ENCODE data around the gene IP6K1. TPM values are rescaled to one million over a fixed set of nuclear protein-coding genes. Genes with fewer than 3 reads are reported as not detected.

The IP6K1 gene
- total RNA-seq, 1 experiment from 2014 or later, result 32.2 TPM

GRCh38 chr3:49786357-49787181 lies at the start of gene IP6K1 (continued):
- TF ChIP-seq ZMAT4 (CRISPR knock-in tag; IDR thresholded peaks at IDR 0.05), result no peak
- no peak for TF ChIP-seq ZNF671 (CRISPR knock-in tag; IDR thresholded peaks at IDR 0.05)
- no peak for TF ChIP-seq ZNF121 (CRISPR knock-in tag; IDR thresholded peaks at IDR 0.05)
- no peak; the same call in 1 of the 2 replicates for TF ChIP-seq ZNF532 (CRISPR knock-in tag; IDR thresholded peaks at IDR 0.05; ENCODE audit: borderline replicate concordance)
- no peak for TF ChIP-seq ATF6 (CRISPR knock-in tag; IDR thresholded peaks at IDR 0.05)
- TF ChIP-seq ZNF512 (CRISPR knock-in tag; IDR thresholded peaks at IDR 0.05; ENCODE audit: borderline replicate concordance), result no peak
- peak; percentile 78; the same call in 1 of the 2 replicates for TF ChIP-seq ZNF138 (CRISPR knock-in tag; conservative IDR thresholded peaks at IDR 0.05)
- no peak for TF ChIP-seq ZBTB43 (CRISPR knock-in tag; IDR thresholded peaks at IDR 0.05)
- no peak for TF ChIP-seq PRDM15 (CRISPR knock-in tag; IDR thresholded peaks at IDR 0.05)
- TF ChIP-seq OVOL2 (CRISPR knock-in tag; IDR thresholded peaks at IDR 0.05; ENCODE audit: borderline replicate concordance), result no peak
- no peak for TF ChIP-seq PREB (CRISPR knock-in tag; IDR thresholded peaks at IDR 0.05; ENCODE audit: borderline replicate concordance)
- no peak; the same call in 1 of the 2 replicates for TF ChIP-seq E2F1 (CRISPR knock-in tag; IDR thresholded peaks at IDR 0.05)
- 0 out of 2 replicates have a peak, but pooled peaks have one; percentile 74 for TF ChIP-seq ARID4B (CRISPR knock-in tag; IDR thresholded peaks at IDR 0.05; ENCODE audit: borderline replicate concordance)
- TF ChIP-seq SOX15 (CRISPR knock-in tag; IDR thresholded peaks at IDR 0.05), result no peak
- TF ChIP-seq ATF1 (CRISPR knock-in tag; IDR thresholded peaks at IDR 0.05), result no peak
